Stimulated activated CD4-positive, alpha-beta T cell treated with anti-CD3 and anti-CD28 coated beads, Interleukin-12 subunit alpha, Interleukin-12 subunit beta, amount 100 ng/mL, for 48 hours (primary cell): Measurements from ENCODE around the gene PLXND1.

Experiments used
- DNase-seq, 3 donors: peaks; one replicate each; pipeline ENCODE4 v3.0.0-alpha.2; 2020; ENCODE audit warnings: low read depth in 2 of 3, low spot score in 1 of 3

Gene PLXND1

DNA sequence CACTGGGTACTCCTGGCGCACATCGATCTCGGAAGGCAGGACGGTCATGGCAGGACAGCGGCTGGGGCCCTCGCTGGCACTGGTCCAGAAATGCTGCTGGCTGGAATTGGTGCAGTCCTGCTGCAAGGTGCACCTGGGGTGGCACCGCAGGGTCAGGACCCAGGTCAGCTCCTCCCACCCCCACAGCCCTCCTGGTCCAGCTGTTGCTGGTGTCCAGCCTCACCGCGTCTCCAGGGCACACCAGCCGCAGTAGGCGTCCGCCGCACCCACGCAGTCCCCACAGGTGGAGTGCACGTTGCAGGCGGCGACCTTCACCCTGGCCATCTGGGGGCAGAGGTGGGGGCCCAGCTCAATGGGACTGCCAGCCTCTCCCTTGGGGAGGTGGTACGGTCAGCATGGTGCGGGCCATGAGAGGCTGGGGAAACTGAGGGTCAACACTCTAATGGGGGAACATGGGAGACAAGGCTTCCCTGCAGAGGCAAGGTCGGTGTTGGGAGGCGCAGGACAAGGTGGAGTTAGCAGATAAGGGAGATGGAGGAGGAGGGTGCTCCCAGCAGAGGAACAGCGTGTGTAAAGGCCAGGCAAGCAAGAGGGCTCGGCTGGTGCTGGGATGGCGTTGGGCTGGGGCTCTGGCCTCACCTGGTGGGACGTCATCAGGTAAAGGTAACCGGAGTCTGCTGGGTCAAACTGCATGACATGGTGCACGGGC lies 20.4 kb downstream of the PLXND1 start:
- DNase-seq = no peak

DNA sequence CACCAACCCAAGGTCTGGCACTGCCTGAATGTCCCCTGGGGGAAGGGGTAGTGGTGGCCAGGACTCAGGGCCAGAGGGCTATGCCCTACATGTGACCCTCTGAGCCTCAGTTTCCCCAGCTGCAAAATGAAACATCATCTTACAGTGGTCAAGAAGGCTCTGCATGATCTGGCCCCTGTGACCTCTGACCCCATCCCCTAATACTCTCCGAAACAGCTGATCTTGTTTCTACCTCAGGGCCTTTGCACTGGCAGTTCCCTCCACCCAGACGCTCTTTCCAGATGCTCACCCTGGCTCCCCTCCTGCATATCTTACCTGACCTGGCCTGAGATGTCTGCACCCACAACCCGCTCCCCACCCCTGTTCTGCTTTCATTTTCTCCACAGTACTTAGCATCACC lies 21.8 kb downstream of the PLXND1 start:
- no peak for DNase-seq

DNA sequence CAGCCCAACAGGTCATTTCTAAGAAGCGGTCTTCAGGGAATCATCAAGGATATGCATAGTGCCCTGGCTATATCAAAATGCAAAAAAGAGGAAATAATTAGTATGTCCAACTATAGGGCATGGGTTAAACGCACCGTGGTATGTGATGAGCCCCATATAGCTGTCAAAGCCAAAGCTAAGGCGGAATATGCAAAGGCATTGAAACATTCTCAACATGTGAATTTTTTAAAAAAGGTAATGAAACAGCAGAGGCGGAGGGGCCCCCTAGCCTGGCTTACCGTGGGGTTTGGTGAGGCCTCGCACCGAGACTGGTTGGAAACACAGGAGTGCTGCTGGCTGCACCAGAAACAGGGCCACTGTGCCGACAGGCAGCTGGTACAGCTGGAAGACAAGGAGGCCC lies 23.2 kb downstream of the PLXND1 start:
- DNase-seq = no peak

DNA sequence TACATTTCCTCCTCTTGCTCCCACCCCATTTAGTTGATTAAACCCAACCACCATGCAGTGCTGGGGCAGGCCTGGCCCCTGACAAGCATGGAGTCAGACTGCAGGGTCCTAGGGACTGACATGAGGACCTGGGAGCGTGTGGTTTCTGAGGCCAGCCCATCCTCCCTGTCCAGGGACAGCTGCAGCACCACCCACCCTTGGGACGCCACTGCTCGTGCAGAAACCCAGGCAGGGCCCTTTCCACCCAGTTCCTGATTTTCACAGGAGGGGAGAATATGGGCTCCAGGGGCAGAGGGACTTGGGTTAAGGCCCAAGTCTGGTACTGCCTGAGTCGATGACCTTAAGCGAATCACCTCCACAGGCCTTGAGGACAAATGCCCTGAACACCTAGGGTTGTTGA lies 23.7 kb downstream of the PLXND1 start:
- DNase-seq = no peak

DNA sequence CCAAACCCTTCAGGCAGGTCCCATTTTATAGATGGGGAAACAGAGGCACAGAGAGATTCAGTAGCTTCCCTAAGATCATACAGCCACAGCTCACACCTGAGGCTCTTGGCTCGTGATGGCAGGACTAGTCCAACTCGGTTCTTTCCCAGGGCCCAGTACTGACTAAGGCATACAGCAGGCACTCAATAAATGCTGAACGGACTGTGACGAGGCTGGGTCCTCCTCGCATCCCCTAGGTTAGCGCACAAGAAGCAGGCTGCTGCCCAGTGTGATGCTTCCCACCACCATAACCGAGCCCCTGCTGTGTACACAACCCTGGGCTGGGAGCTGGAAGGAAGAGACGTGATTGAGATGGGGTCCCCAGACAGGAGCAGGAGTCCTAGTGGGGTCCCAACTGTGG lies 24.9 kb downstream of the PLXND1 start:
- DNase-seq = no peak

DNA sequence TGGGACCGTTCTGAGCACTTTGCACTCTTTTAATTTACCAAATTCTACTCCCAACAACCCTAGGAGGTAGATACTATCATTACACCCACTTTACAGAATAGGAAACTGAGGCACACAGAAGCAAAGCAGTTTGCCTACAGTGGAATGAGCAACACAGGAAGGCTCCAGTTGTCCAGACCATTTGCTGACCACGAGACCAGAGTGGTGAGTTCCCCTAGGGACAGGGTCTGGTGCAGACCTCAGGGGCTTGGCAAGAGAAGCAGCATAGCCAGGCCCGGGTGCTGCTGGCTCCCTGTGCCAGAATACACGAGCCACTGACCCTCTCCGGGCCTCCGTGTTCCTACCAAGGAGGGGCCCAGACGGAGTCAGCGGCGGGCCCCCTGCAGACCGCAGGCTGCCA lies 26.5 kb downstream of the PLXND1 start:
- no peak for DNase-seq

DNA sequence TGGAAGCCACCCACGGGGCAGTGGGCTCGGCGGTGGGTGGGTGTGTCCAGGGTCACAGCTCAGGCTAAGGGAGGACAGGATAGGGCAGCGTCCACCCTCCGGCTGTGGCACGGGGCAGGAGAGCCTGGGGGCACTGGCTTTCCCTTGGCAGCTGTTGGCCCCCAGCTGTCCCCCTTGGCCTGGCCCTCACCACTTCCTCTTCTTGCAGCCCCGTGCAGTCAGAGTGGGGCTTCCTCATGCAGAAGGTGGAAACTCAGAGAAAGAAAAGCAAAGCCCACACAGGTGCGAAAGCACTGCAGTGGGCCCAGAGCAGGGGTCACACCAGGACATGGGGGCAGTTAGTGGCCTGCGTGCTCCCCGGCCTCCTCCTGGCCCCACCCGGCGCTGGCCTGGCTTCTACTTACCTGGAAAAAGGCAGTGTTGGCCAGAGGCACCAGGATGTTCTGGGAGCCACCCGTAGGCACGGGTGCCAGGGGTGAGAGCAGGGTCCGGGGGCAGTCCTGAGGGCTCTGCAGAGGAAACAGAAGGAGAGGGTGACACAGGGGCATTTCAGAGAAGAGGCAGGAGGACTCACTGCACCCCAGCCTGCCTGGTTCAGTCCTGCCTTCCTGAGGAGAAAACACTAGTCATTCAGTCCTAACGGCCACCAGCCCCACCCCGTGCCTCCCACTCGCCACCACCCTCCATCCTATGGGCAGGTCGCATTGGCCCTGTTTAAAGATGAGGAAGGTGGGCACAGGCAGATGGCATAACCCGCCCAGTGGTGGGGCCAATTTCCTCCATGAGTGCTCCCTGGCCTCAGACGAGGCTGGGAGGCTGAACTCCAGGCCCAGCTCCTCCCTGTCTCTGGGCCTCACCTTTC lies 28.3 kb downstream of the PLXND1 start:
- DNase-seq = no peak

DNA sequence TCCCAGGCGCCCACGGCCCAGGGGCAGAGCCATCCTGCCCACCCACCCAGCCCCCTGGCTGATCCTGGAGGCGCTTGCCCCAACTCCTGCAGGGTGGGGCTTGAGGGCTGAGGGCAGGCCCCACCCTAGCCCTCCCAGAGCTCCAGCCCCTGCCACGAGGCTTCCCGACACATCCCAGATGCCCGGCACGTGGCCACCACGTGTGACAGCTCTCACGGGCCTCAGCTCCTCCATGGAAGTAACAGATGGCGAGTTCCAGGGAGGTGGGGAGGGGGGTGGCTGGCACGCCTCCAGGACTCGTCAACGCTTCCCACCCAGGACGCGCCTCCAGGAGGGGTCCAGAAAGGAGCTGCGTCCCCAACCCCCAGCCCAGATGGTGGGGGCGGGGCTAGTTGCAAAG lies 29.1 kb downstream of the PLXND1 start:
- DNase-seq = no peak

DNA sequence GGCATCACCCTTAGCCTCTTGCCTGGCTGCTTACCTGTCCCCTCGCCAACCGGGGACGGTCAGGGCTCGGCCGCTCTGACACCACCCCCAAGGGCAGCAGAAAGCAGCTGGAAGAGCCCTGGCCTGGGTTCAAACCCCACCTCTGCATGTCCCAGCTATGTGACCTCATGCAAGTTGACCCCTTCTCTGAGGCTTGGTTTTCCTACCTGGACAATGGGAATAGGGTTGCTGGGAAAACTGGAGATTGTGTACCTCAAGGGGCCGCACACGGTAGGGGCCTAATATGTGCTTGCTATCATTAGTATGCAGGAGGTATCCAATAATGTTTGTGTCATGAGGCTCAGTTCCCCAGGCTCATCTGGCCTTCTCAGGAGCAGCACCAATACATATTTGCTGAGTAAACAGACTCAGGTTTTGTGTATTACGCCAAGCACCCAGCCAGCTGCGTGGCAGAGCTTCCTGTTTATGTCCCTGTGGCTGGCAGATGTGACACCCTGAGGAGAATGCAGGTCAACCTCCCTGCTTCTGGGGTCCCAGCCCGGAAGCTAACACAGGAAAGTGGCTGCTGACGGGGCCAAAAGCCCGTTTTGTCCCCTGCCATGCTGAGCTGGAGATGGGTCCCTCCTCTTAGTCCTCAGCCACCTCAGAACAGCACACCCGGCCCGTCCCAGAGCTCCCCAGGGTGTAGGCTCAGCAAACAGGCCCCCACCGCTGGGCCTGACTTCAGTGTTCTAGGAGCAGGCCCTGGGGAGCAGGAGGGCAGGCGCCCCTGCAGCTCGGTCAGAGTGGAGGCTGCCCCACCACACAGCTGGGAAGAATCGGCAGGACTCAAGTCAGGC lies 29.7 kb downstream of the PLXND1 start:
- DNase-seq = no peak

DNA sequence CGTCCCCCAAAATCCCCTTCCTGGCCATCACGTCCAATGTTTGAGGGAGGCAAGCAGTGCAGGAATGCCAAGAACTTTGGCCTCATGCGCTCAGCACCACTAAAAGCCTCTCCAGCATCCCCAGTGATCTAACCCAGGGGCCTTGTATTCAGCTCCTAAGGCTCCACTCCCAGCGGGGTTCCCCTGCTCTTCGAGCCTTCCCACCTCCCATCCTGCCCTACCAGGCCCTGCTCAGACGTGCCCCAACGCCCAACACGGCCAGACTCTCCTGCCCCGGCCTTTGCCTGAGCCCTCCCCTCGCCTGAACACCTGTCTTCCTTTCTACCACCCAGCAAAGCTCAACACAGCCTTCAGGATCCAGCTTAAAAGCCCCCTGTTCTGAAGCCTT lies 30.5 kb downstream of the PLXND1 start:
- no peak for DNase-seq

DNA sequence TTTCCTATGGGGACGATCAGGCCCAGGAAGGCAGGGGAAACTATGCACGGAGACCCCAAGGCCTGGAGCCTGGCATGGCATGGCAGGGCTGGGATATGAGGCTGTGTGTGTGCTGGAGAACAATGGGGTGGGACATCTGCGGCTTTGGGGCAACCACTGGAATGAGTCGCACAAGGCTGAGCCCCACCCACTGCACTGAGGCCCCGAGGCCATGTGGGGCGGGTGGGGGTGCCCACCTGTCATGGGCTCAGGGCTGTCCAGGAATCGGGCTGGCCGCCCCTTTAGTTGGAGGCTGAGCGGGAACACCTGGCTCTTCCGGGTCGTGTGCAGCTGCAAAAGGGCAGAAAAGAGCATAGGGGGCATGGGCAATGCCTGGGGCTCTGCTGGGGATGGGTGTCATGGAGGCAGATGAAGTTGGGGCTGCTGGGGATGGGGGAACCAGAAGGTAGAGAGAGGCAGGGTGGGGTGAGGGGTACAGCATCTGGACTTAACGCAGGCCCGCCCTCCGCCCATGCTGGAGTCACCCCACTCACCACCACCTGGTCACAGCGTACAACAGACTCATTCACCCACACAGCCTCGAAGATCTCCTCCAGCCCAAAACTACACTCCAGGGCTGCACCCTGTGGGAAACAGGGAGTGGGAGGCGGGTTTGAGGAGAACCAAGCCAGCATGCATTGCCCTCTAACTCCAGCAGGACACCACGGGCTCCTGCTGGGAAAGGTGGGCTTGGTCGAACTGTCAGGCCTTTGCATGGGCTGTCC lies 31.1 kb downstream of the PLXND1 start:
- no peak for DNase-seq

DNA sequence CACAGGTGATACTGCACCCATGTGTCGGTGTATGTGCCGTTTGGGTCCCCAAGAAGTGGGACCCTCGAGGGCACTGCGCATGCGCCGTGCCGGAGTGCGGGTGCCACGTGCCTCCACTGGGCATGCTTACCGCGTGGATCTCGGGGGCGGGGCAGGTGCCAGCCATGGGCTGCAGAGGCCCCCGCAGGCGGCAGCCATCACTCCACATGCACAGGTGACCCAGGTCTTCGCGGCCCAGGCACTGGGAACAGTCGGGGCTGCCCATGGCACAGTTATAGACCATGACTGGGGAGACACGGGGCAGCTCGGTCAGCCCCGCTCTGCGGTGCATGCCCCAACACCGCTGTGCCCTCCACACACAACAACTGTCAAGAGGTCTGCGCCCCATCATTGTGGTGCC lies 32.3 kb downstream of the PLXND1 start:
- no peak for DNase-seq

DNA sequence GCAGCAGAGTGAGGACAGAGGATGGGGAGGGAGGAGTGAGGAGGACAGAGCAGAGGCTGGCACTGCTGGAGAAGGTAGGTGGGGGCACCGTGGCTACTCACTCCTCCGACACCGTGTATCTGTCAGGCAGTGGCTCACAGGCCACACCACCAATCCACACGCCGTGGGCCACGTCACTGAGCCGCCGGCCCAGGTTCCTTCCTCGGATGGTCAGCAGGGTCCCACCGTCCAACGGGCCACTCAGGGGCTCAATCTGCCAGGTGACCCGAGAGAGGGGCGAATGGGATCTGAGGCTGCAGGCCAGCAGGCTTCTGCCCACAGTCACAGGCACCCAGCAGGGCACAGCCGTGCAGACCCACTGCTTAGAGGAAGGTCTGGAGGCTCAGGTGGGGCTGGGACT lies 33.0 kb downstream of the PLXND1 start:
- DNase-seq = no peak

DNA sequence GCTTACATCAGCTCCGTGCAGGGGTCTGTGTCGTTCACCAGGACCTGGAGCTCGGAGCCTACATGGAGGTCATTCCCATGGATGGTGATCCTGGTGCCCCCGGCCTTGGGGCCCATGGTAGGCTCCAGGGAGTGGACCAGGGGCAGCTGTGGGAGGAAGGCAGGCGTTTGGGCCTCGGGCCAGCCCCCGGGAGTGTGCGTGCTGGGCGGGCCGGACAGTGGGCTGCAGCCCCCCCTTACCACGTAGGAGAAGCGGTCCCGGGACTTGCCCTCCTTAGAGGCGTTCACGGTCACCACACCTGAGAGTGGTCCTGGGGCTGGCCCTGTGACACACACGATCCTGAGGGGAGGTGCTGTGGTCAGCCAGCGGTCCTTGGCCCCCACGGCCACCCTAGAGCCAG lies 33.9 kb downstream of the PLXND1 start:
- no peak for DNase-seq

DNA sequence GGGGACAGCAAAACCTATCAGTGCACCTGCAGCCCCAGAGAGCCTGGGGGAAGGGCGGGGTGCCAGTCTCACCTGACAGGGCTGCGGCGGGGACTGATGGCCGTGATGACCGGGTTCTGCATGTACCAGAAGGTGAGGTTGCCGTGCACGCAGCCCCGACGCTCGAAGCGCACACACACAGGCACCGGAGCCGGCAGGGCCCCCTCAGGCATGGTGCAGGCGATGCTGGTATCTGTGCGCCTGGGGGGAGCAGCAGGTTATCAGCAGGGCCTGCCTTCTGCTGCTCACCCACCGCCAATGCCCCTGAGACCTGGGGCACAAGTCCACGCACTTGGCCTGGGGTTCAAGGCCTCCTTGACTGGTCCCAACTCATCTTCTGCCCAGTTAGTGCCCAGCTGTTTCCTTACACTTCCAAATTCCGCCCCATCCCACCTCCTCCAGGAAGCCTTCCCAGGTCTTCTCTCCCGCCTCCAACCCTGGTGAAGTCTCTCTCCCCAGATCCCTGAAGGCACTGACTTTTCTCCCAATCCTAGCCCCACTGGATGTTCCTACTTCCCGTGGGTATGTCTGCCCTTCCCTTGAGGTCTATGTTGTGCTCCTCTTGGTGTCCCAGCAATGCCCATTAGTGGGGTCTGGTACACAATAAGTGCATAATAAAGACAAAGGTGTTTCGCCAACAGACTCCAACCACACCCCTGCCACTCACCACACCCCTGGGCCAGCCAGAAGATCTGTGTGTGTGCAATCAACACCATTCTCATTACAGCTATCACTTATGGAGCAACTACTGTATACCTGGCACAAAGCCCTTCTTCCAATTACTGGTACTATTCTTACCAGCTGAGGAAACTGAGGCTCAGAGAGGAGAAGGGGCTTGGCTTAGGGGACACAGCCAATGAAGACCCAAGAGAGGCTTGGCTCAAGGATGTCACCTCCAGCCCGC lies 34.6 kb downstream of the PLXND1 start:
- no peak for DNase-seq

DNA sequence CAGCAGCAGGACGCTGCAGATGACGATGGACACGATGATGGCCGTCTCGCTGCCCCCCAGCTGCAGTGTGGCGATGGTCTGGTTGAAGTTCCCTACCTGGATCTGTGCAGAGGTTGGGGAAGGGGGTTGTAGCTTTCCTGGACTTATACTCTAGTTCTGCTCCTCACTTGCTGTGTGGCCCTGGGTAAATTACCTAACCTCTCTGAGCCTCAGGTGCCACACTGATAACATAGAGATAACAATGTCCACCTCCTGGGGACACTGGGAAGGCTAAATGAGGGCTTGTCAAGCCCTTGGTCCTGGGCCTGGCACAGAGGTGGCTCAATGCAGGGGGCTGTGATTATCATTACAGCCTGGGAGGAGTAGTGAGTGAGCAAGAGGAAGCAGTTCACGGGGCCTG lies 36.6 kb downstream of the PLXND1 start:
- DNase-seq = no peak

DNA sequence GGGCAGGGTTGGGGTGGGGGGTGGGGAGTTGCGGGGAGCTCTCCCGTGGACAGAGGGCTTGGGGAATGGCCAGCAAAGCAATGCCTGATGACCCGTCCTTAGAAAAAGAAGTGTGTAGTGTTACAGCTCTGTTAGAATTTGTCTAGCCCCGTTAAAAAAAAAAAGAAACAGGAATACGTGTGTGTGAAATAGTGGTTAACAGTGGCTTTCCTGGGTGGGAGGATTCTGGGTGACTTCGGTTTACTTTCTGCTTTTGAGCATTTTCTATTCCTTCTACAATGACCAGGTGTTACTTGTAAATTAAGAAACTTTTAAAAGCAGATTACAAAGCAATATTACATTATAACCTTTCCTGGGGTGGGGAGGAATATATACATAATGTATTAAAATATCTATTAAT lies 38.5 kb downstream of the PLXND1 start:
- DNase-seq = no peak

DNA sequence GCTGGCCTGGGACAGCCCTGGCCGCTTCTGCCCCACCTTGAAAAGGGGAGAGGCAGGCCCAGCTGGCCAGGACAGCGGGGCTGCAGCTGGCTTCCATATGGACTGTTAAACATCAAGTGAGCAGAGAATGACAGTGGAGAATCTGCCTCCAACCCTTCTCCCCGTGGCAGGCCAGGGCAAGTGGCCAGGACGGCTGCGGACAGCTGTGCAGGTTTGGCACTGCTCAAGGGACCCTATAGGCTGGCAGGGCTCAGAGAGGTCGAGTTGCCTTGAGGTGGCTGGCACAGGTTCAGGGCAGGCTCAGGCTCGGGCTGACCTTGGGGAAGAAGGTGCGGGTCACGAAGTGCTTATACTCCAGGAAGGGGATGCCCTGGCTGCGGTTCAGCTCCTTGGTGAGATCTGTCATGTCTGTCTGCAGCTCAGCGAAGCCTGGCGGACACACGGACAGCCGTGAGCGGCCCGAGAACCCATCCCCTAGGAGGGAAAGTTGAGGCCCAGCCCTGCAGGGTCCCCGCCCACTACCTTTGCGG lies 39.2 kb downstream of the PLXND1 start:
- no peak for DNase-seq

DNA sequence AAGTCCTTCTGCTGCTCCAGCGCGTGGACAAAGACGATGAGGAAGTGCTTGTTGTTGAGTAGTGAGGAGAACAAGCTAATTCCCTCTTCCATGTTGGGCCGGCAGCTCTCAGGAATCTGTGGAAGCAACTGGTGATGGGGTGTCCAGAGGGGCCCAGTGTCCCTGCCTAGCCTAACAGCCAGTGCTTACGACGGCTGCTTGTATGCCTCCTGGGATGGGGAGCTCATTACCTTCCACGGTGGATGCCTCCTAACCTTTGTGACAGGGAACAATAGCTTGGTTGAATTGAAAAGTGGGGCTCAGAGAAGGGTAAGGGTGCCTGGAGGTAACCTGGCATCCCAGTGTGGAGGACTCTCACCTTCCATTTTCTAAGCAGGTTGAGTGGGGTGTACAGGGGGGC lies 40.6 kb downstream of the PLXND1 start:
- no peak for DNase-seq
